Body of pancreas (tissue), 4 donors: Measurements from ENCODE around the gene SART1.

Experiments
- CTCF ChIP-seq, 7 experiments: fragments of 450-650 bp in 4 of 7; fragments of 200-600 bp in 3 of 7; sonication (generic) in 3 of 7; IDR thresholded peaks; one replicate each; pipeline ENCODE4 v1.5.1; 2016 to 2019; ENCODE audit warnings: antibody characterized with exemption in 7 of 7
- POLR2A ChIP-seq, 3 donors: fragments of 450-650 bp; IDR thresholded peaks; one replicate each; pipeline ENCODE4 v1.6.1; 2016; ENCODE audit warnings: antibody characterized with exemption in 3 of 3, mild to moderate bottlenecking in 2 of 3

DNA sequence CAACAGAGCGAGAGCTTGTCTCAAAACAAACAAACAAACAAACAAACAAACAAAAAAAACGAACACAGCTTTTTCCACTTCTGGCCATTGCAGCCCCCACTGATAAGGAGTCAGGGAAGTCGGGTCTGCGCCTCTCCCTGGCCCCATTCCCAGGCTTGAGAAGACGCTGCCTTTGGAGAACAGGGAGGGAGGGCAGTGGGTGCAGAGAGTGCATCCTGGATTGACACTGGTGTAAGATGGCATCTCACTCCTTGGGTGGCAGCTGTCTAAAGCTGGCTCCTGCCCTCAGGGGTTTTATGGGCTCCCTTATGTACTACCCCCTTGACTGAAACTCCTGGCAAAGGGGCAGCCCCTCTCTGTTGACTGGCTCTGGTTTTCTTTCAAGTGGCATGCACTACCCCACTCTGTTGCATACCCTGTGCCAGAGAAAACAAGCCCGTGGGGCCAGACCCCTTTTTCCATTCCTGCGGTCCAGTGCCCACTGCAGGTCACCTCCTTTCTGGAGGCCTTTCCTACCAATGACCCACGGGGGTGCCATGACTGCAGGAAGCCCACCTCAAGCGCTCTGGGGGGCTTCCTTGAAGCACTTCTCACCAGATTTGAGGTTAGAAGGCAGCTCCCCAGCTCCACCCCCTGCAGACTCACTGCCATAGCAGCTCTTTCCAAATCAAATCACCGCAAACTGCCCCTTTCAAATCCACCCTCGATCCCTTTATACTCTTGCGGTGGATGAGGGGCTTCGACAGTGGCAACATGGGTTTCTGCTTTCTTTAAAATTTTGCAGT lies 29.6 kb upstream of the SART1 start:
- TF ChIP-seq CTCF (IDR thresholded peaks at IDR 0.05), result no peak
- no peak for TF ChIP-seq POLR2A (IDR thresholded peaks at IDR 0.05)
